Pancreas (tissue), 10 donors: ENCODE data around the gene IER3. TPM values are rescaled to one million over a fixed set of nuclear protein-coding genes. Genes with fewer than 3 reads are reported as not detected.

Experiments used
- ATAC-seq, 4 donors: fragments of 200-7000 bp; cut with Tn5 transposase; one replicate each; pipeline versions ENCODE4 v1.8.0 to v1.9.1; 2020; ENCODE audit warnings: mild to moderate bottlenecking in 4 of 4, moderate library complexity in 4 of 4
- DNase-seq, 6 donors: peaks; one replicate each; pipeline ENCODE4 v3.0.0-alpha.2; 2020
- FAIRE-seq: peaks from 2 replicates; lab custom pipeline; 2012; peaks lifted over from hg19 to GRCh38; lab: Jason Lieb, UNC
- H3K27ac ChIP-seq, 4 donors: fragments of 200-600 bp; sonication (generic); 1 replicate in 3 of 4; 2 replicates in 1 of 4; pipeline versions ENCODE4 v1.5.0 to v1.8.0; 2020
- H3K27me3 ChIP-seq, 4 donors: fragments of 200-600 bp; one replicate each; pipeline ENCODE4 v1.8.0; 2021
- H3K36me3 ChIP-seq, 3 donors: fragments of 200-600 bp; sonication (generic) in 1 of 3; one replicate each; pipeline versions ENCODE4 v1.5.0 to v1.8.0; 2020 to 2021
- H3K4me1 ChIP-seq, 3 donors: fragments of 200-600 bp; one replicate each; pipeline ENCODE4 v1.8.0; 2021
- H3K4me3 ChIP-seq, 4 donors: fragments of 200-600 bp; sonication (generic) in 2 of 4; one replicate each; pipeline versions ENCODE4 v1.5.0 to v1.8.0; 2020 to 2021
- H3K9me3 ChIP-seq, 4 donors: fragments of 200-600 bp; one replicate each; pipeline ENCODE4 v1.8.0; 2021
- WGBS, 2 donors: extraction: QIAGEN DNeasy Blood & Tissue Kit; methylation state at CpG; one replicate each; pipeline ENCODE4 v1.1.7; 2013; 5-methylcytosine and 5-hydroxymethylcytosine counted together
- intact Hi-C, 3 donors: fragments of 100-400 bp; cut with DNase I; formaldehyde crosslinking; loops; one replicate each; pipeline versions ENCODE4 v1.11.1 to v1.14.2; 2022
- polyA plus RNA-seq, 2 donors: library from polyadenylated mRNA; stranded (reverse); fragments of 200-250 nt; gene quantifications; one replicate each; pipeline ENCODE4 v1.2.3, GENCODE V29; 2013
- total RNA-seq, 6 donors: library from RNA; stranded (reverse); fragmentation: NEBNext Ultra II Directional in 4 of 6; extraction: Animal tissue kit (Norgen Biotek cat#: 25700) in 4 of 6; gene quantifications; one replicate each; pipeline versions ENCODE4 v1.2.1 to v1.2.4, GENCODE V29; 2021 to 2023
- TF ChIP-seq, protein P1 (sequence below), 4 donors: fragments of 200-600 bp; sonication (generic) in 3 of 4; IDR thresholded peaks; one replicate each; pipeline versions ENCODE4 v1.5.0 to v1.8.0; 2021; ENCODE audit warnings: antibody characterized with exemption in 4 of 4
- donor health status: healthy with polysubstance abuse.
- donor health status: DM: no; HTN: no; CAD: no; lungs with moderate emphysema.
- donor health status: DM: no; HTN: no; CAD: no.
- donor health status: control.
- donor health status: control.
- donor health status: Bipolar disorder and iron deficiency.
- donor health status: DM: yes; HTN: yes; CAD: no.
- donor health status: DM: no; HTN: no; CAD: no.
- donor health status: DM: no; HTN: no; CAD: no.
- donor health status: DM: yes; HTN: yes; CAD: no.

Gene IER3
- total and polyA plus RNA-seq, 8 donors, result 23.0 to 174 (median 48.8) TPM

DNA sequence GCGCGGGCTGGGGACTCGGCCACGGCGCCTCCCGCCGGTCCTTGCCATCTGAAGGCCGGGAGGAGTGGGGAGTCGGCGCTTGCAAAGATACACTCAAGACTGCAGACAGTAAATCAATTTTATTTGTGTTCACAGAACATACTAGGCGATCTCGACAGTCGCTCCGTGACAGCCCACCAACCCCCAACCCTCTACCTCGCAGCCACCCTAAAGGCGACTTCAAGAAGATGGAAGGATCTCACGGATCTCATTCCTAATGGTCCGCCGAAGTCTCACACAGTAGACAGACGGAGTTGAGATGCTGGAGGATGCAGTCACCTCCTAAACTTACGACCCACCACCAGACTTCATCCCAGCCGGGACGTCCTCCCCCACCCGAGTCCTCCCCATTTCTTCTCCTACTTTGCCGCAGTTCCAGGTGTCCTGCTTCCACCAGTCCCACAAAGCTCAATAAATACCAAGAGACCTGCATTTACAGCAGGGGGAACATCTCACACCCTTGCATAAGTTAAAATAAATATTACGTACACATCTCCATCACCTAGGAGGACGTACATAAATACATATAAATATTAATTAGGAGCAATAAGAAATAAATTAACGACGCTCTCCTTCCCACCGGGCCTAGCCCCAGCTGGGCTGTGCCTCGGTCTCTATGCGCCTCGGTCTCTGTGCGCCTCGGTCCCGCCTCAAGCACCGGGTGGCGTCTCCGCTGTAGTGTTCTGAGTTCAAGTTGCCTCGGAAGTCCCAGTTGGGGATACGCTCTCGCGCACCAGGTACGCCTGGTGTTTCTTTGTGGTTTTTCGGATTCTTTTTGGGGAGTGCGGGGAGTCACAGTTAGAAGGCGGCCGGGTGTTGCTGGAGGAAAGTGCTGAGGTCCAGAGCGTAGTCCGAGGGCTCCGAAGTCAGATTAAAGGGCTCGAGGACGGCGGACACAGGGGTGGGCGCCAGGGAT lies 971 bp downstream of the IER3 start:
- WGBS, 2 donors, result 2% methylated on average over 55 of the region's 55 CpGs

GRCh38 chr6:30742316-30743098 lies 1.8 kb downstream of the IER3 start, which contains the start of gene FLOT1:
Gene FLOT1, minus strand, starts transcription at chr6:30742687. Its CDS starts 498 bp downstream, at chr6:30742189.
- FAIRE-seq, result no peak
- H3K27me3 ChIP-seq, result no peaks in the 10 kb centered on the region
- 1% methylated on average over 57 to 66 of the region's 66 CpGs for WGBS, 2 donors

More for the DNA sequence above, 971 bp downstream of the IER3 start:
- FAIRE-seq (no peak), ATAC-seq (peak; percentile 11 to 26 (median 20)), DNase-seq (peak in 4 of 6 donors; percentile 53 to 69 (median 58))
- Histone ChIP-seq H3K27me3 (no peaks in the 10 kb centered on the region), H3K4me3 (peak overlapping the region; percentile 45 to 97 (median 78)), H3K36me3 (peaks cover 0 to 8% (median 0%) of the 10 kb centered on the region in 3 donors), H3K9me3 (no peaks in the 10 kb centered on the region), H3K4me1 (peaks cover 17 to 42% (median 18%) of the 10 kb centered on the region in 3 donors), H3K27ac (peak overlapping the region; percentile 91 to 98 (median 95))
- intact Hi-C loops, result no loop called here
- TF ChIP-seq, protein P1, sequence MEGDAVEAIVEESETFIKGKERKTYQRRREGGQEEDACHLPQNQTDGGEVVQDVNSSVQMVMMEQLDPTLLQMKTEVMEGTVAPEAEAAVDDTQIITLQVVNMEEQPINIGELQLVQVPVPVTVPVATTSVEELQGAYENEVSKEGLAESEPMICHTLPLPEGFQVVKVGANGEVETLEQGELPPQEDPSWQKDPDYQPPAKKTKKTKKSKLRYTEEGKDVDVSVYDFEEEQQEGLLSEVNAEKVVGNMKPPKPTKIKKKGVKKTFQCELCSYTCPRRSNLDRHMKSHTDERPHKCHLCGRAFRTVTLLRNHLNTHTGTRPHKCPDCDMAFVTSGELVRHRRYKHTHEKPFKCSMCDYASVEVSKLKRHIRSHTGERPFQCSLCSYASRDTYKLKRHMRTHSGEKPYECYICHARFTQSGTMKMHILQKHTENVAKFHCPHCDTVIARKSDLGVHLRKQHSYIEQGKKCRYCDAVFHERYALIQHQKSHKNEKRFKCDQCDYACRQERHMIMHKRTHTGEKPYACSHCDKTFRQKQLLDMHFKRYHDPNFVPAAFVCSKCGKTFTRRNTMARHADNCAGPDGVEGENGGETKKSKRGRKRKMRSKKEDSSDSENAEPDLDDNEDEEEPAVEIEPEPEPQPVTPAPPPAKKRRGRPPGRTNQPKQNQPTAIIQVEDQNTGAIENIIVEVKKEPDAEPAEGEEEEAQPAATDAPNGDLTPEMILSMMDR (IDR thresholded peaks at IDR 0.05), result no peak

DNA sequence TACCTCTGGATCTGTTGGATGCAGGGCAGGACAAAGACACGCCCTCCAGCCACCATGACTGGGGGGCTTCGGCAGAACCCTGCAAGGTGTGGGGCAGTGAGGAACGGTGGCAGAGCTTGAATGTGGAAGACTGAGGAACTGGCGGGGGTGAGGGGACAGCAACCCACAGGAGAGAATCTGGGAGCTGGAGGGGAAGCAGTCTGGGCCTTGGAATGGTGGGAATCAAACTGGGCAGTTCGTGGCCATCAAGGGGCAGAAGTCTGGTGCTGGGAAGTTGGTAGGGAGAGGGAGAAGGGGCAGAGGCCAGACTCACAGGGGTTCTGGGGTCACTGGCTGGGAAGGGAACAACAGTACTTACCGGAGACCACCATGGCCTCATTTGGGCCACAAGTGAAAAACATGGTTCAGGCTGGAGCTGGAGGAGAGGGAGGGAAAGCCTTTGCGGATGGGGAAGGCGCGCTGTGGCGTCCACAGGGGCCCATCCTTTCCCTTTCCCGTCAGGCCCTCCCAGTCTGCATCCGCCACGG lies 2.5 kb downstream of the IER3 start:
- no peaks in the 10 kb centered on the region for H3K27me3 ChIP-seq
- H3K9me3 ChIP-seq, result no peaks in the 10 kb centered on the region
- TF ChIP-seq, protein P1 (IDR thresholded peaks at IDR 0.05), result no peak
- peaks cover 2 to 37% (median 10%) of the 10 kb centered on the region in 3 donors for H3K4me1 ChIP-seq
- WGBS, 2 donors, result 7 to 9% methylated on average over 10 to 13 of the region's 13 CpGs
- peaks cover 0 to 8% (median 0%) of the 10 kb centered on the region in 3 donors for H3K36me3 ChIP-seq
- peak overlapping the region; percentile 80 to 98 (median 95) for H3K27ac ChIP-seq
- peak in 2 of 4 donors; percentile 7 to 21 for ATAC-seq
- intact Hi-C loops, result no loop called here
- H3K4me3 ChIP-seq, result peak overlapping the region; percentile 67 to 97 (median 88)
- no peak for DNase-seq
- no peak for FAIRE-seq

More at GRCh38 chr6:30742316-30743098, 1.8 kb downstream of the IER3 start, which contains the start of gene FLOT1:
- Histone ChIP-seq H3K9me3 (no peaks in the 10 kb centered on the region), H3K27ac (peak within 1 kb of the TSS; percentile 91 to 98 (median 95)), H3K4me3 (peak within 1 kb of the TSS; percentile 67 to 97 (median 88)), H3K36me3 (peaks cover 0 to 8% (median 0%) of the 10 kb centered on the region in 3 donors), H3K4me1 (peaks cover 9 to 40% (median 16%) of the 10 kb centered on the region in 3 donors)
- ATAC-seq (peak; percentile 81 to 86 (median 82)), DNase-seq (peak; percentile 99)
- TF ChIP-seq, protein P1 (IDR thresholded peaks at IDR 0.05), result no peak
- intact Hi-C loops, result no loop called here

GRCh38 chr6:30741063-30741779 lies 3.1 kb downstream of the IER3 start:
- Histone ChIP-seq H3K4me1 (peaks cover 0 to 38% (median 10%) of the 10 kb centered on the region in 3 donors), H3K27me3 (no peaks in the 10 kb centered on the region), H3K4me3 (peak overlapping the region; percentile 67 to 97 (median 88)), H3K9me3 (no peaks in the 10 kb centered on the region), H3K36me3 (peaks cover 0 to 8% (median 0%) of the 10 kb centered on the region in 3 donors), H3K27ac (peak overlapping the region in 3 of 4 donors; percentile 80 to 98 (median 95))
- no peak for FAIRE-seq
- intact Hi-C loops, result no loop called here
- no peak for ATAC-seq
- TF ChIP-seq, protein P1 (IDR thresholded peaks at IDR 0.05), result no peak
- DNase-seq, result peak in 1 of 6 donors; percentile 34
- WGBS, 2 donors, result 72 to 76% methylated on average over 8 of the region's 8 CpGs
